Dermis microvascular lymphatic vessel endothelial cell (primary cell): Measurements from ENCODE around the gene GALNT5. TPM values are rescaled to one million over a fixed set of nuclear protein-coding genes. Genes with fewer than 3 reads are reported as not detected.

Experiments
- DNase-seq, 2 donors: peaks; one replicate each; pipeline versions ENCODE4 v3.0.0 to v3.0.0-alpha.2; 2010; ENCODE audit warnings: low read depth in 2 of 2
- total RNA-seq: library from RNA; depleted of rRNA; stranded (reverse); fragments of >200 nt; gene quantifications from 2 replicates; pipeline ENCODE4 v1.2.1, GENCODE V29; 2014

Gene GALNT5
- total RNA-seq, 1 donor from 2014 or later: not detected

- DNase-seq: no peak
Measured at GRCh38 chr2:157291018-157291417, 33.5 kb downstream of the GALNT5 start.

- DNase-seq: no peak
Measured at GRCh38 chr2:157292853-157293252, 35.3 kb downstream of the GALNT5 start.

DNA sequence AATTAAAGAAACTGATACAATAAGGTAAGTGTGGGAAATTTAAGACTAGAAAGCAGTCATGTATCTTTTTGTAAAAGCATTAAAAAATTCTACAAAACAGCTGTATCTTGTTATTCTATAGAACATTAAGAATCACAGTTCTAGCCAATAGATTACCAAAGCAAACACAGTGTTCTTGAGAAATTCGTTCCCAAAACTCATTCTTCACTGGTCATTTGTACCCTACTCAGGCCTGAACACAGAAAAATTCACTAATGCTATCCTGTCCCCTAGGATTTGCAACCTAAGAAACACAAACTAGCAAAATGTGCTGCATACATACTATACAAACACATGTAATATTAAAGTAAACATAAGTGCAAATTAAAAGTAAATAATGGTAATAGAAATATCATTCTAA lies 39.0 kb downstream of the GALNT5 start:
- DNase-seq: no peak

GRCh38 chr2:157296958-157297357 lies 39.5 kb downstream of the GALNT5 start:
- DNase-seq: no peak

DNA sequence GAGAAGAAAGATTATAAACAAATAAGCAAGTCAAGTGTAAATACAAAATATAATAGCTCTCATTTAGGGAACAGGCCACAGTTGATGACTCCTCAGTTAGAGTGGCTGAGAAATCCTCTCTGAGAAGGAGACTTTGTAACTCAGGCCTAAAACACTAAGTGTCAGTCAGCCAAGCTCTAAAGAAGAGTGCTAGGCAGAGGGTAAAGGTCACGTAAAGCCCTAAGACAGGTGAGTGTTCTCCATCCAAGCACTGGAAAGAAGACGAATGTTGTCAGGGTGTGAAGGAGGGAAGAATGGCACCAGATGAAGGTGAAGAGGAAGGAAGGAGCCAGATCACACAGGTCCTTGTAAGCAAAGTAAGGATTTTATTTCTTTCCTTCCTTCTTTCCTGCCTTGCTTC lies 43.8 kb downstream of the GALNT5 start:
- no peak for DNase-seq

DNA sequence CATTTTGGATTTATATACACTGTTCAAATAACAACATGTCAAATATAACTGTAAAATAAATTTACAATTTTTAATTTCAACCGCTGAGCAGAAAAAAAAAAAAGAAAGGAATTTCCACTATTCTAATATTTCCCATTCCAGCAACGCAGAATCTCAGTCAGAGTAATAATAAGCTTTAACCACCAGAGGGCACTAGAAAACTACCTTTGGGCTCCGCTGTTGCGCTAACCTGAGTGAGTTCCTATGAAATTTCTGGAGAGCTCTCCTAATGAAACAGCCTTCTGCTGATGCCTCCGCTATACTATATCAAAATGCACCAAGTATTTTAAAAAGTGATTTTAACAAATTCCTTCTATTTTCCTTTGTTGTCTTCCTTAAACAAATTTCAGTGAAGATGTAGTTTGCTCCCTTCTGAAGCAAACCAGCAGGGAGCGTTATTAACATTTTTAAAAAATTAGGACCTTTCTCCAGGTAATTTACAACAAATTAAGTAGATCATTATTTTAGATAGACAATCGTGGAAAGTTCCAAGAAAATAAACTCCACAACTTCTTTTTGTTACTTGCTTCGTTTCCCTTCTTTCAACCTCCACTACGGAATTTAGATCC lies 45.1 kb downstream of the GALNT5 start:
- peak; percentile 20 to 41 for DNase-seq

- no peak for DNase-seq
Measured at GRCh38 chr2:157303612-157304011, 46.1 kb downstream of the GALNT5 start.

- no peak for DNase-seq
Measured at GRCh38 chr2:157304811-157305722, 47.6 kb downstream of the GALNT5 start.

GRCh38 chr2:157305723-157306110 lies 48.2 kb downstream of the GALNT5 start:
- no peak for DNase-seq

- DNase-seq: no peak
Measured at GRCh38 chr2:157307021-157307420, 49.5 kb downstream of the GALNT5 start.

- no peak for DNase-seq
Measured at GRCh38 chr2:157309878-157310277, 52.4 kb downstream of the GALNT5 start.

DNA sequence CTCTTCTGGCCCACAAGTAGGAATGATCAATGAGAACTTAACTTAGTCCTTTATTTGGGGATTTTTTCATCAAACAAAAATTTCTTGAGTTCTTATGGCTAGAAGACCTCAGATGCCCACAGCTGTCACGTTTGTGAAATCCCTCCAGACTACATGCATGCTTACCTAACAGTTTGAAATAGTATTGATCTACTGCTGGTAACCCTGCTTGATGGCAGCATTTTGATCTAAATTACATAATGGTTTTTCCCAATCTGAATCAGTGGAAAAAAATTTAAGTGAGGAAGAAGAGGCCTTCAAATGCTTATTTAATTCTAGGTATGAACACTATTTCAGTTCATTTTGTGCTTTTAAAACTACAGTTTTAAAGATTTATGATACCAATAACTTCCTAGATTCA lies 54.2 kb downstream of the GALNT5 start:
- no peak for DNase-seq

GRCh38 chr2:157312866-157313486 lies 55.5 kb downstream of the GALNT5 start:
- no peak for DNase-seq

DNA sequence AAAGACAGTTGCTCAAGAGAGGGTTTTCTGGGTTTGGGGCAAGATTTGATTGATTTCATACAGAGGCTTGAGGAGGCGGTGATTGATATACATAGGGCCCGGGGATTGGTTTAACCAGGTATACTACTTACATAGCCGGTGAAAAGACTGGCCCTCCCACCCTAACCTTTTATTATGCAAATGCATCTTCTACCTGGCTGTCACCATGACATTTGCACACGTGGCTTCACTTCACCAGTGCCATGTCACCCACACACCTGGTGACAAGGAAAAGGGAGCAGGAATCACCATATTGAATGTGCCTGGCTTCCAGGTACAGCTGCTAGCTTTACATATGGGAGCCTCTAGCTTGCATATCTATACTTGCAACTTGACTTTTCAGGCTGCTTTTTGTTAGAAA lies 58.4 kb downstream of the GALNT5 start:
- no peak for DNase-seq

DNA sequence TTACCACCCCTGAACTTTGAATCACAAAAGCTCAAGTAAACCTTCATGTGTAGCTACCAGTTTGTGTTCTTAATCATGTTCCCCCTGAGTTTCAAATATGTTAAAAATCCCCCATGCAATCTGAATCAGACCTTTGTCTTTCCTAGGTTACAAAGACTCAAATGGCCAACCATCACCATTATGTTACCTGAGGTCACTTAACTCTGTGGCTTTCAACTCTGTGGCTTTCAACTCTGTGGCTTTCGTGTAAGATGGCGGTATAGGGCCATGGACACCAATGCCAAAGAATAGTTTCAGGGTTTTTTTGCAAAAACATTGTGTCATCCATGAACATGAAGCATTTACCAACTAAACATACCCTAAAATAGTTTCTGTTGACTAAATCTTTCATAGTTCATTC lies 61.4 kb downstream of the GALNT5 start:
- no peak for DNase-seq

DNA sequence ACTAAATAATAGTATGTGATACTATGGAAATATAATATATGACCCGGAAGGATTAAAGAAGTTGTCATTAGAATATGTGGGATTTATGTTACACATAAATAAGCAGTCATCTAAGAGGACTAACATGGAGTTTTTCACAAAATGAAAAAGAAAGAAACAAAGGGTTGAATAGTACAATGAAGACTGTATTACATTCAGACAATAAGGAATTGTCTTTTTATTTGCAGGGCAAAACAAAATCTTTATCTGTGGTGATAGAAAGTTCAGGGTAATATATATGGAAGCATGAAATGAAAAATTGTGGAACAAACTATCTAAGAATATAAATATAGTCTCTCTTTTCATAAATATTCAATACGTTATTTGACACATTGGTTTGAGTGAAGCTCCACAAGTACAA lies 62.3 kb downstream of the GALNT5 start:
- no peak for DNase-seq

- no peak for DNase-seq
Measured at GRCh38 chr2:157320409-157320808, 62.9 kb downstream of the GALNT5 start.

DNA sequence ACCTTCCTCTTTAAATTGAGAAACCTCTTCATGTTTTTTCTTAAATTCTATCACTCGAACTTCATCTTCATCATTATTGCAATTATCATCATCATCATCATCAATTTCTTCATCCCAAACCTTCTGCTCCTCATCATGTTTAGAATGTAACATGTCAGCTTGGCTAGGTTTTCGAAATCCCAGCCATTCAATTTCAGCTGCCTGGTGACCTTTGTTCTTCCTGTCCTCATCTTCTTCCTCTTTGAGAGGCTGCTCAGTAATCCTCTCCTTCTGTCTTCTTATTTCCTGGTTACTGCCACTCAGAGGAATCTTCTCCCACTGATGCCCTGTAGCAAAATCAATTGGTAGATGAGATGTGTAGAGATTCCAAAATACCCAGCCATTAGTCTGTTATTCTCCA lies 64.0 kb downstream of the GALNT5 start:
- no peak for DNase-seq

DNA sequence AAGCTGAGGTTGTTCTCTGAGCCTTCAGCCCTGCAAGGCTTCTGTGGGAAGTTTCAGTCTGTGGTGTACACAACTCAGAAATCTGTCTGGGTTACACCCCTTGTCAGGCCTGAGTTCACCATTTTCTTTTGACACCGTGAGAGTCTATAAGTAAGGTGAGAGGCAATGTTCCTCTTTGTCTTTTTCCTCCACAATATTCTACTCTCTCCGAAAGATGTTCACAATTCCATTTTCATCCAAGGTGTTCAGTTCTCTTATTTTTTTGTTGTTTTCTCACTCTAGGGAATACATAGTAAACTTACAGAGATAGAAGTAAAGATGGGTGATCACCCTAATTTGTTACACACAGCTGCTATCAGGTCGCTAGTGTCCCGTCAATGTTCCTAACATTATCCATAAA lies 64.9 kb downstream of the GALNT5 start:
- no peak for DNase-seq

DNA sequence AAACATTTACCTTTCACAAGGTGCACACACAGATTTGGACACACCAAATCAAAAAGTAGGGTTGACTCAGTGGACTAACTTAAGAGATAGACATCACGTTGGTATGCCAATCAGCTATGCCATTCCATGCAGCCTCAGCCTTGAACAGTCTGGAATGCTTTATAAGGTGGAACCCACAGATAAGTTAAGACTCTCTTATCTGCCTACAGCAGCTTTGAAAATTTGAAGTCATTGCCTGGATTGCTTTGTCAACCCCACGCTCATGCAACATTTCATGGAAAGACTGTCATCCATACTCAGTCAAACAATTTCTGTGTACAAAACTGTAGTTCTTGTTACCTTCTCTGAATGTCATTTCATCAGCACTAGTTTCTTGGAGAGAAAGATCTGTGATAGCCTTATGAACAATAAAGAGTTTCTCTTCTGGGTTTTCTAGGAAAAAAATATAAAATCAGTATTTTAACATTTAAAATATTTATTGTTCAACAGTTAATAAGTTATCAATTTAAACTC lies 66.9 kb downstream of the GALNT5 start:
- no peak for DNase-seq

DNA sequence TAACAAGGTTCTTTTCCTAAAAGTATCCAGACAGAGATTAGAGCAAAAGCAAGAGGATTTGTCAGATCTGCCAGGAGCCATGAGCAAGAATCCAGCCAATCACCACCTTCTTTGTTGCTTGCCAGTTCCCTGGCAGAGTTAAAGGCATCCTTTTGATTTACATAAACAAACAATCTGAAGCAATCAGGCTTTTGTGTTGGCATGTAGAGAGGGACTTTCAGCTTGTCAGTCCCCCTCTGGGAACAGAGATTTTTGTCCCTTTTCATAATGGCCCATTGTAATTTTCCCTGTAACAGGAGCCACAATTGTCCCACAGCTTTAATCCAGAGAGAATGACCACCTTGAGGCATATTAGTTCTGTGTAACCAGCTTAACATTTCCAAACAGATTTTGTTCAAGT lies 68.3 kb downstream of the GALNT5 start, which contains the start of gene ERMN:
TSS of gene ERMN (minus strand) at position 39 of the 400 bp plus-strand sequence. CDS start 182 bp downstream, outside the sequence.
- DNase-seq: no peak

- no peak for DNase-seq
Measured at GRCh38 chr2:157326698-157327097, 69.2 kb downstream of the GALNT5 start.
